HG03342 (cell line): ENCODE data around the gene CEP55.
"Not testable (repeated sequence)": the region's sequence is repeated elsewhere in the genome, so short reads cannot be mapped to it uniquely, and the experiment has no call there.

ENCODE experiments used
- ATAC-seq: cut with Tn5 transposase; IDR thresholded peaks from one replicate; pipeline ENCODE4 v1.9.1; 2021; ENCODE audit warnings: mild to moderate bottlenecking, moderate library complexity; ENCODE audit not compliant: unreplicated experiment

Gene CEP55

DNA sequence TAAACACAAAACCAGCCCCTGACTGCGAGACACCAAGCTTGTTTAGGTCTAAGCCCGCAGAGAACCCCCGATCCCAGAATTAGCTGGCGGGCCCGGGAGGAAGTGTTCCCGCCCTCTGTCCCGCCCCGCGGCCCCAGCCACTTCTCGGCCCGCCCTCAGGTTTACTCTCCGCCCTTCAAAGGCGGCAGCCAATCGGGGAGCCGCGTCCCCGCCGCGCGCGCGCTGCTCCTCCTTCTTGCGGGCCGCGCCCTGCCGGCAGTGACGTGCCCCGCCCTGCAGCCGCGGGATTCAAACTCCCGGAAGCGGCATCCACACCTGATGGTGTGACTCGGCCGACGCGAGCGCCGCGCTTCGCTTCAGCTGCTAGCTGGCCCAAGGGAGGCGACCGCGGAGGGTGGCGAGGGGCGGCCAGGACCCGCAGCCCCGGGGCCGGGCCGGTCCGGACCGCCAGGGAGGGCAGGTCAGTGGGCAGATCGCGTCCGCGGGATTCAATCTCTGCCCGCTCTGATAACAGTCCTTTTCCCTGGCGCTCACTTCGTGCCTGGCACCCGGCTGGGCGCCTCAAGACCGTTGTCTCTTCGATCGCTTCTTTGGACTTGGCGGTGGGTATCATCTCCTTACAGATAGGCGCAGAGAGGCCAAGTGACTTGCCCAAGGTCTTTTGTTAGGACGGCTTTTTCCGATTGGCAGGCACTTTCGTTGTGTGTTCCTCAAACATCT lies at the start of gene CEP55:
CEP55 (plus strand) TSS at position 291 of the 720 bp plus-strand sequence. CDS start 3,440 bp downstream, outside the sequence.
- peak; percentile 99 for ATAC-seq

DNA sequence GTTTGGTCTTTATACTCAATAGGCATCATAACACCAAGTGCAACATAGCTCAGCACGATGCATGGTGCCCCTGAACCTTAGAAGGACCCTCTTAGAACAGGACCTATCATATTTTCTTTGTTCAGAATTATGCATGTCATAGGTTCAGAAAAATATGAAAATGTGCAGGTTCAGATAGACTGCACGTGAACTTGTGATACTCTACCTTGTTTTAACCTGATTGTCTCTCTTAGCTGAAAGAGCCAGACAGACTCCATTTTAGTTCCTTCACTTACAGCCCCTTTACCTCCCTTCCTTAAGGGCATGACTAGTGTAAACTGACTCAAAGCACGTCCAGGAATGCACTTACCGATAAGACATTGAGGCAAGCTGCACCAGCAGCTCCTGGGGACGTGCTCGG lies 49.4 kb upstream of the CEP55 start:
- ATAC-seq = no peak

DNA sequence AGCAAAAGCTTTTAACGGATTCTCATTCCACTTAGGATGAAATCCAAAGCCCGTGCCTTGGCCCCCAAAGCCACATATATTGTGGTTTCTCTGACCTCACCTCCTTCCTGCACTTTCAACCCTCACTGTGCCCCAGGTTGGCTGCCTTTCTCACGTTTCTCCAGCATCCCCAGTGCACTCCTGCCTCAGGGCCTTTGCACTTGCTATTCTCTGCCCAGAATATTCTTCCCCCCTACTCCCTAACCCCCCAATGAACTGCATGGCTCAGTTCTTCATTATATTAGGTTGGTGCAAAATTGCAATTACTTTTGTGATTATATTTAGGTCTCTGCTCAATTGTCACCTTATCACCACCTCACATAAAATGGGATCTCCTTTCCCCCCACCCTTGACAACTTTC lies 48.4 kb upstream of the CEP55 start:
- no peak for ATAC-seq

DNA sequence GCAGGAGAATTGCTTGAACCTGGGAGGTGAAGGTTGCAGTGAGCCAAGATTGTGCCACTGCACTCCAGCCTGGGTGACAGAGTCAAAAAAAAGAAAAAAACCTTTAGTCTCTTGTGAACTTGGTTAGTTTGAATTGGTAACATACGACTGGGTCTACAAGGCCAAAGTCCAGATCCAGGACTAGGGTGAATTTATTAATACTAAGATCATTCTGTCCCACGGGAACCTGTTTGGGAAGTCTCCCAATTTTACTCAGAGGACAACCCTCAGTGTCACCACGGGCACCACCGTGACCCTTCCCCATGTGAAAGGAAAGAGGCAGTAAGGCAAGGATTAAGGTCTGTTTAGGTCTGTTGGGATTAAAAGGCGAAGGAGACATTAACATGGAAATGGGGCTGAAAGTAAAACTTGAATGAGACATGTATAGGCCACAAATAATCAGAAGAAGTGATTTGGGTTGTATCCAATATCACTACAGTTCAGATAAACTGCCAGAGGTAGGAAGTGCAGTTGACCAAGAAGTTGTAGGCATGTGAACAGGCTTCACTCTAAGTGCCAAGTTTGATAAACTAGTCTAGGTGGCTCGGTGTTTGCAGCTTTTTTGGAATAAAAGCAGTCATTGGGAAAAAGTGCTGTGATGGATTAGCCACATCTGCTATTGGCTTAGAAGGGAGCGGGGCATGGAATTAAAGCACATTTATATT lies 45.0 kb upstream of the CEP55 start:
- ATAC-seq = no peak

DNA sequence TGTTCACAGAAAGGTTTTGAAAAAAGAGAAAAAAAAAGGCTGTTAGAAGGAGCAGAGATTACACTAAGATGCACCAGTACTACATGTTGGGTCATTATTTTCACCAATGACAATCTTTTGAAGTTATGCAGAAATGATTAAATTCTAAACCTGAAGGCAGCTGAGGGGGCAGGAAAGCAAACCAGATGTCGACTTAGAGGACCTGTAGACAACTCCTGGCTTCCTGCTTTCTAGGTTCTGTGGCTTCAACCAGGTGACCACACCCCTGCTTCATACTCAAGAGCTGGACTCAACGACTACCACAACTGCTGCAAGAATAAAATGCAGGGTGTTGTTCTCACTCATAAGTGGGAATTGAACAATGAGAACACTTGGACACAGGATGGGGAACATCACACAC lies 44.3 kb upstream of the CEP55 start:
- ATAC-seq = no peak

DNA sequence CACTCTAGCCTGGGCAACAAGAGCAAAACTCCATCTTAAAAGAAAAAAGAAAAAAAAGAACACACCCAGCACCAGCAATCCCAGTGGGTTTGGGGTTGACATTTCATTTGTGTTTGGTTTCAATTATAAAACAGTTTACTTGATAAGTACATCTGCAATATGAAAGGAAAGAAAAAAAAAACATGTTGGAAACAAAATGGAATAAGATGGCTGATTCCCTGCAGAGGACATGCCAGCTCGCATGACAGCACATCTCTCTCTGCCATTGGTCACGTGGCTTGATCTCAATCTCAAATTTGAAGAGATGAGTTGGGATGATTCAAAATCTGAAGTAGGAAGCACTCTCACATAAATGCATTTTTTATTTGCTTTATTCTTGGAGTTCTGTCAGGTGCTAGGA lies 42.3 kb upstream of the CEP55 start:
- no peak for ATAC-seq

DNA sequence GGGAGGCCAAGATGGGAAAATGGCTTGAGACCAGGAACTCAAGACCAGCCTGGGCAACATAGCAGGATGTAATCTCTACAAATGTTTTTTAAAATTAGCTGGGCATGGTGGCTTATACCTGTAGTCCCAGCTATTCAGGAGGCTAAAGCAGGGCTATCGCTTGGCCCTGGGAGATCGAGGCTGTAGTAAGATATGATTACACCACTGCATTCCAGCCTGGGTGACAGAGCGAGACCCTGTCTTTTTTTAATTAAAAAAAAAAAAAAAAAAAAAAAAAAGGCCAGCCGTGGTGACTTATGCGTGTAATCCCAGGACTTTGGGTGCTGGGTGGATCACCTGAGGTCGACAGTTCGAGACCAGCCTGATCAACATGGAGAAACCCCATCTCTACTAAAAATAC lies 41.7 kb upstream of the CEP55 start:
- ATAC-seq = no peak

DNA sequence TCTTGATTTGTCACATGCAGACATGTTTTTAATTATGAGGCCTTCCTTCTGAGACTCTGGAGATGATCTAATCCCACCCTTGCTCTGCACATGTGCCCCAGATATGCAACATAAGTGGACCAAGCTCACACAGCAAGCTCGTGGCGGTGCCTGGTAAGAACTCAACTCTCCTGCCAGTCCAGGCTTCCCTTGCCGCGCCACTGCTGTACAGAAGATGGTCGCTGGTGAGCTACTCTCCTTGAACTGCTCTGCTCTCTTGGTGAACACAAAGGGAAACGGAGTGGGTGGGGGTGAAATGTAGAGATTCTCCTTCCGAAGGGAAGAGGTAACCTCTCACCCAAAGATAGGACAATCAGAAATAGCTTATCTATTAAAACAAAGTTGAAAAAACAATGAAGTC lies 39.9 kb upstream of the CEP55 start:
- ATAC-seq = no peak

DNA sequence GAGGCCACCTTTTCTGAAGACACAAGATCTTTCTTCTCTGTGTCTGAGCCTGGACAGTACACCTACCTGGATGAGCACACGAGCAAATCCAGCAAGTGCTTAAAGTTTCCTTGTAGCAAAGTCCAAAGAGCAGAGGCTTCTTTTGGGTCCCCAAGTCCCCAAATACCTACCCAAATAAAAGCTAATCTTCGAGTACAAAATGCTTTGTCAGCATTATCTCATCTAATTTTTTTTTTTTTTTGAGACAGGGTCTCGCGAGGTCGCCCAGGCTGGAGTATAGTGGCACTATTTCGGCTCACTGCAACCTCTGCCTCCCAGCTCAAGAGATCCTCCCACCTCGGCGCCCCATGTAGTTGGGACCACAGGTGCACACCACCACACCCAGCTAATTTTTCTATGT lies 38.9 kb upstream of the CEP55 start:
- no peak for ATAC-seq

DNA sequence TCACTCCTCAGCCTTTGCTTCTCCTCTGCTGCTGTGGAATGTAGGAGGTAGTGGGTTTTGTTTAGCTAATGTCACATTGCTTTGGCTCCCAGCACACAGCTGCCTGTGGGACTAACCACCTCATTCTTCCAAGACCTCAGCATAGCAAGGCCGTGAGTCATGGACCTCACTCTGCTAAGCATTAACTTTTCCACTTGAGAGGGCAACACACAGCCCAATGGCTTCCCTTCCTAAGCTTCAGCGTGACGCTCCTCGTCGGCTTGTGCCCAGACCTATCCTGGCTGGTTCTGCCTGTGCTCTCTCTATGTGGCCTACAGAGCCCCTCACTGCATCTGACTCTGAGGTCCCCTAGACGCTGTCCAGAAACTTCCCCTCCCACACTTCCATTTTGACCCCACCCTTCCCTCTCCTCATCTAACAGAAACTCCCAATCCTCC lies 37.6 kb upstream of the CEP55 start:
- ATAC-seq = no peak

DNA sequence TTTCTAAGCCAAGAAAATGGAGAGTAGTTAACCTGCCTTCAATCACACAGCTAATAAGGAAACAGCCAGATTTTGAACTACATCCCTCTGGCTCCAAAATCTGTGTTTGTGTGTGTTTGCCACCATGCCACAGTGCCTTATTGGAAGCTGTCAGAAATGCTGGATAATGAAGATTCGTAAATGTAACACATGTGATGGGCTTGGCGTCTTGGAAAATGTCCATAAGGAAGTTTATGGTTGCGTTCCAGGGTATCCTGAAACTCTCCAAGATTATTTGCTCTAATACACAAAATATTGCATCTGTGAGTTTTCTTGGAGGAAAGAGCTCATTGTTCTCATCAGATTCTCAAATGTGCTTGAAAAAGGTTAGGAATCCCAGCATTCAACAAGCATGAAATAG lies 36.9 kb upstream of the CEP55 start:
- no peak for ATAC-seq

DNA sequence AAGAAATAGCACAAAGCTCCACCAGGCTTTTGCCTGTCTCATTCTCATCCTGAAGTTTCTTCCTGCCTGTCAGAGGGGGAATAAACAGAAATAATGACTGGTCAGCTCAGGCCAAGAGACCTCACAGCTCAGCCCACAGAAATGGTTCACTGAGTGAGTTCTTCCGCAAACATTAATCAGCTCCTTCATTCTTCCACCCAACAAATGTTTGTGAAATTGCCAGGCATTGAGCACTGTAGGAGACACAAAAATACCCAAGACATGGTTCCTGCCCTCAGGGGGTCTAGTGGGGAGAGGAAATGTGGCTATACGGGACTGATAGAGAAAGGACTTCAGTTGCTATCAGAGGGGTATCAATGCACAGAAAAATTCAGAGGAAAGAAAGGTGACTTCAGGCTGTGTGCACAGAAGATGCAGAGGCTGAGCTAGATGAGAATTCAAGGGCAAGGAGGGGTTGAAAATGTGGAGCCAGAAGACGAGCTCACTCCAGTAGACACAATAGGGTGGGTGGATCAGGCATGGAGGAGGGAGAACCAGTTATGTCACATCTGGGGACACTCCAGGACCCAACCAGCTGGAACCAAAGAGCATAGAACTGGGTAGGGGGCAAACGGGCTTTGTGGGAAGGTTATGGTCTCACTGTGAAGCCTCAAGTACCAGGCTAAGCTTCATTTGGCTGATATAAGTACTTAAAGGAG lies 35.2 kb upstream of the CEP55 start:
- ATAC-seq = no peak

DNA sequence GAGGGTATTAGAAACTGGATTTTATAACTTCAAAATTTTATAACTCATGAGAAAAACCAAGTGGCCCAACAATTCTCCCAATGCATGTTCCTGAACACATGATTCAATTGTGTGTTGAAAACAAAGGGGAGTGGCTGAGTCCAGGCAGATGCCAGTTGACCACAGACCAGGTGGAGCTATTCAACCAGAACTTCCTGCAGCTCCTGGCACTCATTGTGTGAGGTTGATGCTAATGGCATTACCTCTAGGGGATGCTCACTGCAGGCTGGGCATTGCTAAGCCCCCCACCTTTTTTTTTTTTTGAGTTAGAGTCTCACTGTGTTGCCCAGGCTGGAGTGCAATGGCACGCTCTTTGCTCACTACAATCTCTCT lies 34.6 kb upstream of the CEP55 start:
- ATAC-seq = no peak

DNA sequence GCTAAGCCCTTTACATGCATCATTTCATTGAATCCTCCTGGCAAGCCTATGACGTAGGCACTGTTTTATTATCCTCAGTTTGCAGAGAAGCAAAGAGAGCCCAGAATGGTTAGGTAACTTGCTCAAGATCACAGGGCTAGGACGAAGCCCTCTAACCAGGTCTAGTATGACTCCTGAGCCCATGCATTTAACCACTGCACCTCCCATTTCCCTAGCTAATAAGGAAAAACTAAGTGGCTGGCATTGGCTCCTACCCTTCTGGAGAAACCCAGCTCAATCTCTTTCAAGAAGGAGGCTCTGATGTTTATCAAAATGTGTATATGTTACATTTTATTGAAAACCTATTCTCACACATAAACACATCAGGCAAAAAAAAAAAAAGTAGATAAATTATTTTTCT lies 34.0 kb upstream of the CEP55 start:
- ATAC-seq = no peak

DNA sequence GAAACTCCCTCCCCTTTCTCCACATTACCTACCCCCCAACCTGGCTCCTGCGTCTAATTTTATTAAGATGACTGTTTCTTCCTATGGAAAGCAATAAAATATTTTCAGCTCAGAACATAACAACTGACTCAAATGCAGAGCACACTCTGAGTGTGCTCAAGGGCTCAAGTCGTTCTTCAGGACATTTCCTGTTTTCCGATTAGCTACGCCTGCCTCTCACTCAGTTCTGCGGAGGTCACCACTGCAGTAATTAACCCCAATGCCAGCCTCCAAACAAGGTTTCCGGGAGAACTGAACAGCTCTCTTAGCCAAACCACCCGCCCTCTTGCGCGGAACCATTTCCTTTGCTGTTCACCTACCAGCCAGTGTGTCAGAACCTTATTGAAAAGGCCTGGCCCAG lies 33.5 kb upstream of the CEP55 start:
- no peak for ATAC-seq

DNA sequence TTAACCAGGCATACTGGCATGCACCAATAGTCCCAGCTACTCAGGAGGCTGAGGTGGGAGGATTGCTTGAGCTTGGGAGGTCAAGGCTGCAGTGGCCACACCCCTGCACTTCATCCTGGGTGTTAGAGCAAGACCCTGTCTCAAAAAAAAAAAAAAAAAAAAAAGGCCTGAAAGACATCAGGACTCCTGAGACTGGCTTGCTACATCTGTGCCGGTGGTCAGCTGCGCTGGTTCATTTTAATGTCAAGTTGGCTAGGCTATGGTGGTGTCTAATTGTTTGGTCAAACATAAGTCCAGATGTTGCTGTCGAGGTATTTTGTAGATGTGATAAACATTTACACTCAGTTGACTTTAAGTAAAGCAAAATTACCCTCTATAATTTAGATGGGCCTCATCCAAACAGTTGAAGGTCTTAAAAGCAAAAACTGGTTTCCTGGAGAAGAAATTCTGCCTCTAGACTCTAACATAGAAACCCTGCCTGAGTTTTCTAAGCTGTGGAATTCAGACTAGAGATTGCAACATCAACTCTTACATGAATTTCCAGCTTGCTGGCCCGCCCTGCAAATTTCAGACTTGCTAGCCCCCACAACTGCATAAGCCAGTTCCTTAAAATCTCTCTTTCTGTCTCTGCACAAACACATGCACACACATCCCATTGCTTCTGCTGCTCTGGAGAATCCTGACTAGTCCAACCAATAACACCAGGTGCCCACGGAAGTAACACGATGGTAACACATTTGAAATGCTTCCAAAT lies 32.5 kb upstream of the CEP55 start:
- no peak for ATAC-seq

DNA sequence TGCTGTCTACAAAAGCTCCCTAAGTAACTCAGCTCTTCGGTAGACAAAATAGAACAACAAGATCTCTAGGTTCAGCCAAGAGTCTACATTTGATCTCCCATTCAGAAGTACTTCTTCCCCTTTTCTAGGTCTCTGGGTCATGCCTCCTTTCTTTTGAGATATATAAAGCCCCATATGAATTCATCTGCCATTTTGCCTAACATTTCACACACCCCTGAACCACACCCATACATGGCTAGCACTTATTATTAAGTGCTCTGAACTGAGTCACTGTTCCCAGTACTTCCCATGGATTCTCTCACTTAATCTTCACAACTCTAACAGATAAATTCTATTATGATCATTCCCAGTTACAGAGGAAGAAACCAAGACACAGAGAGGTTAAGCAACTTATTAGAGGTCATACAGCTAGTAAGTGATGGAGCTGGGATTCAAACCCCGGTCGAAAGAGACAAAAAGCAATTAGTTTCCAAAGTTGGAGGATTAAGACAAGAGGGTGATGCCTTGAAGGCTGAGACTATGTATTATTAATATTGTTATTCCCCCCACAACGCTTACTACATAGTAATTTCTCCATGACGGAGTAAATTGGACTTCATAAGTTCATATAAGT lies 31.5 kb upstream of the CEP55 start:
- ATAC-seq = no peak

DNA sequence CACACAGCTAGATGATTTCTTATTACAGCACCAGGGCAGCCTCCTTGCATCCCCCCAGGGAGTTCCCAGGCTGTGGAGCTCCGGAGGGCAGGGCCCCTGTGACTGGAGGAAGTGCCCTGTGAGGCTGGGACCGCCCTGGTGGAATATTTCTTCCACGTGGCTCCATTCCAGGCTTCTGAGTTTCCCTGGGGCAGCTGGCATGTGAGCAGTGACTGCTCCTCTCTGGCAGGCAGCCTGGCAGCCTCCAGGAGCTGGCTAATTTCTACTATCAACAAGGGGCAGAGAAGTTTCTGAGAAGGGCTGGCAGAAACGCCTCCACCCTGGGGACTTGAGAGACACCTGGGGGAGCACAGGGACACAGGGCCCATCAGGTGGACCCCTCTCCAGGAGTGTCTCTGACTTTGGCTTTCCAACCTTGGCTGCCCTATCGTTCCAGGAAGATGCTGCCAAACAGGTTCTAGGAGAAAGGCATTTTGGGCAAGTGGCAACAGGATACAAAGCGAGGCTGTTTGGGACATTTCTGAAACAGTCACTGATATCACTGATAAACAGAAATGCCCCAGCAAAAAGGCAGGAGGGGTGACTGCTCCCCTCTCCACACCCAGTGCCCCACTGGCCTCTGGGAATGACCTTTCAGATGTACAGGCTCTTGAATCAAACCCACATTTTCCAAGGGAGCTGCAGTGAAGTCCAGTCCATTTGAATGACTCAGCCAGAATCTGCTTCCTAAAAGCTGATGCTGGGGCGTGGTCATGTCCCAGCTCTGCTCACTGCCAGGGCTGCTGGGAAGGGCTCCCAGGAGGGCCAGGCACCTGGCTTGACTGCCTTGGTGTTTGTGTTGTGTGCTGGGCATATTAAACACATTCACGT lies 30.4 kb upstream of the CEP55 start:
- ATAC-seq = no peak

DNA sequence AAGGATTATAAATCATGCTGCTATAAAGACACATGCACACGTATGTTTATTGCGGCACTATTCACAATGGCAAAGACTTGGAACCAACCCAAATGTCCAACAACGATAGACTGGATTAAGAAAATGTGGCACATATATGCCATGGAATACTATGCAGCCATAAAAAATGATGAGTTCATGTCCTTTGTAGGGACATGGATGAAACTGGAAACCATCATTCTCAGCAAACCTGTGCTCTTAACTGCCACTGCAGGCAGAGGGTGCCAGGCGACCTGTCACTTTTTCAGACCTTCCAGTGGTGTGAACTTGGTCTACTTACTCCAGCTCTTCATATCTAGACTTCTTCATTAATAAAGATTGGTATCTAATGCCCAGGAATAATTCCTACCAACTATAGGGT lies 28.8 kb upstream of the CEP55 start:
- not testable (repeated sequence) for ATAC-seq
